ENCODE measurements around the gene TP53I13.

- no peak for TF ChIP-seq CTCF (IDR thresholded peaks at IDR 0.05)
- TF ChIP-seq CEBPB (IDR thresholded peaks at IDR 0.05) = no peak
- no peak for TF ChIP-seq CHD2 (IDR thresholded peaks at IDR 0.05; ENCODE audit: low read length, partially characterized antibody)
- TF ChIP-seq POLR2A (IDR thresholded peaks at IDR 0.05; ENCODE audit: low read length) = no peak
- no peak for TF ChIP-seq RCOR1 (IDR thresholded peaks at IDR 0.05; ENCODE audit: low read depth, low read length)
- TF ChIP-seq EP300 (IDR thresholded peaks at IDR 0.05) = no peak
- no peak for TF ChIP-seq EHMT2 (IDR thresholded peaks at IDR 0.05; ENCODE audit: low read depth)
- no peak for TF ChIP-seq NR3C1 (IDR thresholded peaks at IDR 0.05)
- TF ChIP-seq HOXA7 (CRISPR knock-in tag; IDR thresholded peaks at IDR 0.05) = no peak
- no peak for TF ChIP-seq RFX5 (IDR thresholded peaks at IDR 0.05)
Measured at GRCh38 chr17:29613856-29614255, 45.4 kb downstream of the TP53I13 start.

Data from A549 (cell line).